Ramos (cell line): ENCODE results near the gene SH3TC2.
"Not testable (repeated sequence)": the region's sequence is repeated elsewhere in the genome, so short reads cannot be mapped to it uniquely, and the experiment has no call there.

Experiments used
- in situ Hi-C: fragments of 300-500 bp; cut with MboI; formaldehyde crosslinking; loops from one replicate; pipeline ENCODE4 v1.14.3; 2022; ENCODE audit warnings: low sequenced_read_pairs; ENCODE audit not compliant: unreplicated experiment

SH3TC2 gene

GRCh38 chr5:149063017-149063687, at the start of gene SH3TC2:
SH3TC2 (minus strand) TSS chr5:149063062; CDS start chr5:149063022, 40 bp downstream.
- in situ Hi-C loops = no loop called here

DNA sequence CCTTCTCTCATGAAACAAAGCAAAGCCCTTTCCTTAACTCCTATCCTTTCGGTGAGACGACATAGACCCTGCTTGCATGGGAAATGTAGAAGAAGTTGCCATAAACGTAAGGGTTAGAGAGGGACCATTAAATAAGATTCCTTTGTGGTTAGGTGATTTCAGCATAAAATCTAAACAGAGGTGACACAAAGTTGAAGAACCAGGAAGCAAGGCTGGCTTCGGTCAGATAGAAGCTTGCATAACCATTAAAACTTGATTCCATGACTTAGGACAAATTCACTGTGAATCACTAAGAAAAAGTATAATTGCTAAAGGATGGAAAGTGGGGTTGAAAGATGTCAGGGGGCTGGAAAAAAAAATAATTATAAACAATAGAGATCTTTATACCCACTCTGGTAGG, 47.5 kb upstream of the SH3TC2 start:
- in situ Hi-C loops = no loop called here

DNA sequence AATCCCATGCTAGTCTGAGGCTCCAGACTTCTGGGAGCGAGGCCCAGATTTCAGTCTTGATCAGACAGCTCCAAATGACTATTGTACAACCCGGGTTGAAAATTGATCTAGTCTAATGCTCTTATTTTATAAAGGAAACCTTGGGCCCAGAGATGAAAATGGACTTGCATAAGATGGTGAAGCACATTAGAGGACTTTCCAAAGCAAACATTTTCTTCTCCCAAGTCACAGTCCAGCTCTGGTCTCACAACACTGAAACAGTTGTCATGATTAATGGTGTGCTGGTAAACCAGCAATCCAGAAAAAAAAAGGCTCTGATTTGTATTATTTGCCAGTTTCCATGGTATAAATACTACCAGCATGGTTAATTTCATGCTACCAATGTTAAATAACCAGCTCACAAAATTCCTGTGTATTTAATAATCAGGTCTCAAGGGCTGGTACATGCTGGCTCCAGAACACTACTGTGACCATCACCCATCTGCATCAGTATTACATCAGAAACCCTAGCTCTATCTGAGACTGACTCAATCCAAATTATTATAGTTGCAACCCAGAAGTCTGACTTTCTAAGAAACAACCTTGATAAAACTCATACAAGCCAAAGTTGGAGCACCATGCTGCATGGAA, 45.9 kb upstream of the SH3TC2 start:
- in situ Hi-C loops = no loop called here

DNA sequence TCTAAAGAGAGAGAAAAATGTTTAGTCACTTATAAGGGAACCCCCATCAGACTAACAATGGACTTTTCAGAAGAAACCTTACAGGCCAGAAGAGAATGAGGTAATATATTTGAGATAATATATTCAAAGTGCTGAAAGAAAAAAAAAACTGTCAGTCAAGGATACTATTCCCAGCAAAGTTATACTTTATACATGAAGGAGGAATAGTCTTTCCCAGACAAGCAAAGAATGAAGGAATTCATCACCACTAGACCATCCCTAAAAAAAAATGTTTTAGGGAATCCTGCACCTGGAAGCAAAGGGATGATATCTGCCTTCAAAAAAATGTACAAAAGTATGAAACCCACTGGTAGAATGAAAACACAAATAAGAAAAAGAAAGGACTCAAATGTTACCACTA, 37.5 kb upstream of the SH3TC2 start:
- in situ Hi-C loops = no loop called here

DNA sequence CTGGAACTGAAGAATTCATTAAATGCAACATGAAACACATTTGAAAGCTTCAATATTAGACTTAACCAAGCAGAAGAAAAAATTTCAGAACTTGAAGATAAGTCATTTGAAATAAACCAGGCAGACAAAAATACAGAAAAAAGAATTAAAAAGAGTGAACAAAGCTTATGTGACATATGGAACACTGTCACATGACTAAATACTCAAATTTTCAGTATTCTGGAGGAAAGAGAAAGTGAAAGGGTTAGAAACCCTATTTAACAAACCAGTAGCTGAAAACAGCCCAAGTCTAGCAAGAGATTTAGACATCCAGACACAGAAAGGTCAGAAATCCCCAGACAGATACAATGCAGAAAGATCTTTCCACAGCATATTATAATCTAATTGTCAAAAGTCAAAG, 37.1 kb upstream of the SH3TC2 start:
- in situ Hi-C loops = no loop called here

- in situ Hi-C loops = no loop called here
These were observed 32.1 kb upstream of the SH3TC2 start for GRCh38 chr5:149094996-149095395.

- in situ Hi-C loops = no loop called here
These were observed 30.8 kb upstream of the SH3TC2 start for GRCh38 chr5:149093625-149094024.

DNA sequence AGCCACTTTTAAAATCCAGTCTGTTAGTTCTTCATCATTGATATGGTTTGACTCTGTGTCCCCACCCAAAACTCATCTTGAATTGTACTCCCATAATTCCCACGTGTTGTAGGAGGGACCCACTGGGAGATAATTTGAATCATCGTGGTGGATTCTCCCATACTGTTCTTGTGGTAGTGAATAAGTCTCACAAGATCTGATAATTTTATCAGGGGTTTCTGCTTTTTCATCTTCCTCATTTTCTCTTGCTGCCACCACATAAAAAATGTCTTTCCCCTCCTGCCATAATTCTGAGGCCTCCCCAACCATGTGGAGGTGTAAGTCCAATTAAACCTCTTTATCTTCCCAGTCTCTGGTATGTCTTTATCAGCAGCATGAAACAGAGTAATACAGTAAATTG, 26.9 kb upstream of the SH3TC2 start:
- in situ Hi-C loops = no loop called here

DNA sequence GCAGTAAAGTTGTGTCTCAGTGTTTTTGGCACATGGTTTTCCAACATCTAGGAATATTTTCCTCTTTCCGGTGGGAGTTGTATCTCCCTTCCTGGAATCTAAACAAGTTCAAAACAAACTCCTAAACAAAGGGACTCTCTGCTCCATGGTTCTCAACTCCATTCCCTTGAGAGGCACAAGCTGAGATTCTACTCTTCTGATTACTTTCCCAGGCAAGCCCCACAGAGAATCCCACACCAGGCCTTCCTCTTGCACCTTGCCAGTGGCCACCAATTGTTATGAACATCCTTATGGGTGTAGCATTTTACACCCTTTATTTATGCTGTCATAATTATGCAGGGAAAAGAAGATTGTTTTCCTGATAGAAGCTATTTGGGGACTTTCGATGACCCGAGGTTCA, 25.8 kb upstream of the SH3TC2 start:
- in situ Hi-C loops = no loop called here

GRCh38 chr5:149083846-149084245, 21.0 kb upstream of the SH3TC2 start:
- in situ Hi-C loops = no loop called here

- in situ Hi-C loops = no loop called here
These were observed 19.4 kb upstream of the SH3TC2 start for GRCh38 chr5:149082271-149082670.

DNA sequence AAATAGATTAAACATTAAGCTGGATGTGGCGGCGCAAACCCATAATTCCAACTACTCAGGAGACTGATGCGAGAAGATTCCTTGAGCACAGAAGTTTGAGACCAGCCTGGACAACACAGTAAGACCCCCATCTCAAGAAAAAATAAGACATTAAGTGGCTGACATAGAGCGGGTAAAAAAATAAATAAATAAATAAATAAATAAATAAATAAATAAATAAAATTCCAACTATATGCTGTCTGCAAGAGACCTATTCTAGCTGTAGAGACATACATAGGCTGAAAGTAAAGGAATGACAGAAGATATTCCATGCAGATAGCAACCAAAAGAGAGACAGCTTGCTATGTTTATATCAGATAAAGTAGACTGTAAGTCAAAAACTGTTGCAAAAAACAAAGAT, 17.4 kb upstream of the SH3TC2 start:
- in situ Hi-C loops = no loop called here

DNA sequence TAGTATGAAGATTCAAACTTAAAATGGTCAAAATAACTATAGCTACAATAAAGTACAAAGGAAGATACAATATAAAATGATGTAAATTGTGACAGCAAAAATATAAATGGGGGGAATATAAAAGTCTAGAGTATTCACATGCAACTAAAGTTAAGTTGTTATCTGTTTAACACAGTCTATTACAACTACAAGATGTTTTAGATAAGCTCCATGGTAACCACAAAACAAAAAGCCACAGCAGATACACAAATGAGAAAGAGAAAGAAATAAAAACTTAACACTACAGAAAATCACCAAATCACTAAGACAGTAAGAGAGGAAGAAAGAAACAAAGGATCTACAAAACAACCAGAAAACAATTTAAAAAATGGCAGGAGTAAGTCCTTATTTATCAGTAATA, 17.0 kb upstream of the SH3TC2 start:
- in situ Hi-C loops = no loop called here

- in situ Hi-C loops = not testable (repeated sequence)
These were observed 11.2 kb upstream of the SH3TC2 start for GRCh38 chr5:149074071-149074470.

DNA sequence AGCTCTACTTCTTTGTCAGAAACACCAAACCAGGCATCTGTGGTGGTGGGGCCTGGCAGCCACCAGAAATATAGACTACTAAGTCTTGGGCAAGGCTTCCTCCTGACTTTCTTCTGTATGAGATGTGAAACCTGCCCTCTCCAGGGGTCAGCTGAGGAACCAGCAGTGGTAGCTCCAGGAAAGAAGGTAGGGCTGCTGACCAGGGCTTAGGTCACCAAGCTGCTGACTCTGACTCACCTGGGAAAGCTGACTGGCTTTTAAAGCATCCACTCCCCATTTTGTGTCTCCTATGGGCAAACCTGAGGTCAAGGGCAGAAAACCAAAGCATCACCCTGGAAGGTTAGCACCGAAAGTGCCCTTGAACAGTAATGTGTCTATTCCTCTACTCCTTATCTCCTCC, 10.4 kb upstream of the SH3TC2 start:
- in situ Hi-C loops = no loop called here

- in situ Hi-C loops = no loop called here
These were observed 9.9 kb upstream of the SH3TC2 start for GRCh38 chr5:149072791-149073190.

DNA sequence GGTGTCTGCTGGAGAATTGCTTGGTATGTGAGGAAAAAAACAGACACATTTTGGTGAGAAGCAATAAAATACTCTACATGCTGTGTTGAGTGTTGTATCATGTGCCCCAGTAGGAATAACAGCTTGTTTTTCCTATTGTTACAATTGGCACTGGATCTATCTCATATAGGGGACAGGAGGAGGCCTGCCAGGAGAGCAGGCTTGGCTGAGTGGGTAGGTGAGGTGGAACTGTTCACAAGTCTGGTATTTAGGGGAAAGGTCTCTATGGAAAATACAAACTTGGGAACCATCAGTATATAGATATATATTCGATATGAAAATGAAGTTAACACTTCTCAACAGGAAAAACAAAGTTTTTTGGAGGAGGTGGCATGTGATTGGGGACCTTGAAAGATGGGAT, 9.5 kb upstream of the SH3TC2 start:
- in situ Hi-C loops = no loop called here

GRCh38 chr5:149071756-149072155, 8.9 kb upstream of the SH3TC2 start:
- in situ Hi-C loops = no loop called here

- in situ Hi-C loops = no loop called here
These were observed 8.4 kb upstream of the SH3TC2 start for GRCh38 chr5:149071216-149071615.

GRCh38 chr5:149069711-149070110, 6.8 kb upstream of the SH3TC2 start:
- in situ Hi-C loops = no loop called here

- in situ Hi-C loops = no loop called here
These were observed 1.1 kb upstream of the SH3TC2 start for GRCh38 chr5:149063896-149064478.
